CD4-positive, alpha-beta T cell treated with Interleukin-1 beta for 1 hour (primary cell): ENCODE results near the gene SDF2.
"Not testable (repeated sequence)": the region's sequence is repeated elsewhere in the genome, so short reads cannot be mapped to it uniquely, and the experiment has no call there.

Source experiments
- DNase-seq, 2 donors: peaks; one replicate each; pipeline ENCODE4 v3.0.0-alpha.2; 2020 to 2022

Gene SDF2

GRCh38 chr17:28682655-28683054 is 20.9 kb upstream of the SDF2 start:
- no peak for DNase-seq

- peak in 1 of 2 donors; percentile 21 for DNase-seq
These were observed 14.3 kb upstream of the SDF2 start for GRCh38 chr17:28675980-28676379.

GRCh38 chr17:28675490-28675889 is 13.8 kb upstream of the SDF2 start:
- no peak for DNase-seq

- no peak for DNase-seq
These were observed 8.2 kb upstream of the SDF2 start for GRCh38 chr17:28669918-28670317.

GRCh38 chr17:28667870-28668269 is 6.2 kb upstream of the SDF2 start:
- DNase-seq, result no peak

GRCh38 chr17:28665994-28666393 is 4.3 kb upstream of the SDF2 start:
- no peak for DNase-seq

GRCh38 chr17:28663723-28664122 is 2.0 kb upstream of the SDF2 start:
- no peak for DNase-seq

GRCh38 chr17:28662527-28662829 is 772 bp upstream of the SDF2 start:
- no peak for DNase-seq

- not testable (repeated sequence) for DNase-seq
These were observed 2.2 kb downstream of the SDF2 start for GRCh38 chr17:28659497-28659881.

- not testable (repeated sequence) for DNase-seq
These were observed 2.8 kb downstream of the SDF2 start for GRCh38 chr17:28658766-28659496.

GRCh38 chr17:28658342-28658741 is 3.4 kb downstream of the SDF2 start:
- DNase-seq, result not testable (repeated sequence)

- DNase-seq, result no peak
These were observed 4.0 kb downstream of the SDF2 start for GRCh38 chr17:28657756-28658155.

GRCh38 chr17:28655160-28655559 is 6.5 kb downstream of the SDF2 start:
- no peak for DNase-seq

- no peak for DNase-seq
These were observed 13.0 kb downstream of the SDF2 start for GRCh38 chr17:28648698-28649097.

GRCh38 chr17:28646039-28646754 is 15.5 kb downstream of the SDF2 start:
- peak in 1 of 2 donors; percentile 16 for DNase-seq

GRCh38 chr17:28645576-28645939 is 16.1 kb downstream of the SDF2 start:
- no peak for DNase-seq

- peak; percentile 96 to 97 for DNase-seq
These were observed 16.7 kb downstream of the SDF2 start, which contains the start of gene BLTP2 for GRCh38 chr17:28644787-28645575. BLTP2 (minus strand) TSS chr17:28645158; CDS start chr17:28645056, 102 bp downstream.

- peak; percentile 25 to 48 for DNase-seq
These were observed 17.5 kb downstream of the SDF2 start for GRCh38 chr17:28643983-28644786.

- DNase-seq, result no peak
These were observed 20.1 kb downstream of the SDF2 start for GRCh38 chr17:28641579-28641978.

- no peak for DNase-seq
These were observed 26.2 kb downstream of the SDF2 start for GRCh38 chr17:28635506-28635905.

GRCh38 chr17:28634206-28634865 is 27.4 kb downstream of the SDF2 start:
- no peak for DNase-seq

- no peak for DNase-seq
These were observed 34.9 kb downstream of the SDF2 start for GRCh38 chr17:28626818-28627217.
